CD4-positive, alpha-beta memory T cell (primary cell): ENCODE data around the gene CDC42EP5. TPM values are rescaled to one million over a fixed set of nuclear protein-coding genes. Genes with fewer than 3 reads are reported as not detected.
"Not testable (repeated sequence)": the region's sequence is repeated elsewhere in the genome, so short reads cannot be mapped to it uniquely, and the experiment has no call there.

ENCODE experiments used
- CTCF ChIA-PET: fragments of 350-600 bp; sonication (Branson Sonifier 250); formaldehyde crosslinking; loops from one replicate; lab custom pipeline; 2021; ENCODE audit warnings: inconsistent platforms; ENCODE audit not compliant: partially characterized antibody; lab: Charles Lee
- POLR2A ChIA-PET: fragments of 350-600 bp; sonication (Branson Sonifier 250); formaldehyde crosslinking; loops from one replicate; lab custom pipeline; 2021; ENCODE audit not compliant: partially characterized antibody; lab: Charles Lee
- DNase-seq, 5 donors: peaks; one replicate each; pipeline versions ENCODE4 v3.0.0 to v3.0.0-alpha.2; 2020 to 2022; ENCODE audit warnings: mixed read lengths in 1 of 5
- H3K27ac ChIP-seq: one replicate; pipeline ENCODE4 v1.7.0; 2013; ENCODE audit warnings: low read depth, low read length
- H3K27me3 ChIP-seq: 2 replicates; pipeline ENCODE4 v1.7.0; 2013; ENCODE audit warnings: mild to moderate bottlenecking, low read length, moderate library complexity; ENCODE audit not compliant: insufficient read depth
- H3K36me3 ChIP-seq: 2 replicates; pipeline ENCODE4 v1.7.0; 2013; ENCODE audit warnings: mild to moderate bottlenecking, low read length, moderate library complexity; ENCODE audit not compliant: insufficient read depth
- H3K4me1 ChIP-seq: 2 replicates; pipeline ENCODE4 v1.7.0; 2013; ENCODE audit warnings: mild to moderate bottlenecking, low read length, moderate library complexity; ENCODE audit not compliant: insufficient read depth
- H3K4me3 ChIP-seq, 2 donors: one replicate each; pipeline ENCODE4 v1.7.0; 2013; ENCODE audit warnings: low read length in 2 of 2, mild to moderate bottlenecking in 1 of 2
- H3K9me3 ChIP-seq, 2 donors: one replicate each; pipeline ENCODE4 v1.7.0; 2013; ENCODE audit warnings: low read length in 2 of 2, control low read depth in 1 of 2; ENCODE audit not compliant: control insufficient read depth in 1 of 2
- H3K27ac Mint-ChIP-seq, 7 donors: one replicate each; pipeline ENCODE4 v1.8.0; 2020 to 2021; ENCODE audit warnings: mixed read lengths in 7 of 7, mild to moderate bottlenecking in 6 of 7, inconsistent platforms in 3 of 7, moderate library complexity in 3 of 7
- H3K27me3 Mint-ChIP-seq, 2 donors: one replicate each; pipeline ENCODE4 v1.8.0; 2020 to 2021; ENCODE audit warnings: mixed read lengths in 2 of 2
- H3K36me3 Mint-ChIP-seq, 2 donors: one replicate each; pipeline ENCODE4 v1.8.0; 2020 to 2021; ENCODE audit warnings: mixed read lengths in 2 of 2, inconsistent platforms in 1 of 2, mild to moderate bottlenecking in 1 of 2
- H3K4me1 Mint-ChIP-seq, 4 donors: one replicate each; pipeline ENCODE4 v1.8.0; 2020 to 2021; ENCODE audit warnings: mixed read lengths in 4 of 4, mild to moderate bottlenecking in 1 of 4
- H3K4me3 Mint-ChIP-seq, 8 donors: one replicate each; pipeline ENCODE4 v1.8.0; 2020 to 2021; ENCODE audit warnings: mixed read lengths in 8 of 8, mild to moderate bottlenecking in 7 of 8, moderate library complexity in 6 of 8, inconsistent platforms in 3 of 8
- H3K9me3 Mint-ChIP-seq, 8 donors: one replicate each; pipeline ENCODE4 v1.8.0; 2020 to 2021; ENCODE audit warnings: mixed read lengths in 8 of 8, mild to moderate bottlenecking in 5 of 8, inconsistent platforms in 3 of 8, moderate library complexity in 1 of 8
- intact Hi-C: fragments of 100-400 bp; cut with micrococcal nuclease; formaldehyde crosslinking; loops from one replicate; pipeline ENCODE4 v1.15.1; 2023
- polyA plus RNA-seq, 2 donors: library from polyadenylated mRNA; unstranded; fragments of 300-500 nt; fragmentation: Illumina TruSeq; gene quantifications; one replicate each; pipeline ENCODE4 v1.2.3, GENCODE V29; 2021
- total RNA-seq, 2 experiments: library from RNA; stranded (reverse); gene quantifications; one replicate each; pipeline ENCODE4 v1.2.3, GENCODE V29; 2021

Gene CDC42EP5
- total and polyA plus RNA-seq, 4 experiments from 2014 or later = not detected

DNA sequence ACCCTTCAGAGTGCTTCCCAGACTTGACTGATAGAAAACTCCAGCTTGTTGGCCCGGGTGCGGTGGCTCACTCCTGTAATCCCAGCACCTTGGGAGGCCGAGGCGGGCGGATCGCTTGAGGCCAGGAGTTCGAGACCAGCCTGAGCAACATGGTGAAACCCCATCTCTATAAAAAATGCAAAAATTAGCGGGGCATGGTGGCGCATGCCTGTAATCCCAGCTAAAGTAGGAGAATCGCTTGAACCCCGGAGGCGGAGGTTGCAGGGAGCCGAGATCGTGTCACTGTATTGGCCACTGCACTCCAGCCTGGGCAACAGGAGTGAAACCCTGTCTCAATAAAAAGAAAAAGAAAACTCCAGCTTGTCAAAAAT, 7.0 kb downstream of the CDC42EP5 start:
- ChIA-PET POLR2A (interaction anchor here (0.8 to 9.3 kb wide), 2 partner anchors 18 to 28 kb away, joined by 3 to 142 read pairs; partner anchors contain the start of gene LENG8), CTCF (interaction anchor here (1.0 kb wide), 2 partner anchors 10 to 16 kb away, joined by 3 read pairs; no protein-coding TSS in a partner anchor)
- H3K4me1 ChIP-seq = peaks cover 30% of the 10 kb centered on the region
- DNase-seq, H3K27ac ChIP-seq, H3K9me3 Mint-ChIP-seq, intact Hi-C loops, H3K9me3 ChIP-seq, H3K27me3 ChIP-seq, H3K36me3 ChIP-seq, H3K4me3 ChIP-seq: not testable (repeated sequence)
- peaks cover 18% of the 10 kb centered on the region in 2 donors for H3K27me3 Mint-ChIP-seq
- H3K4me1 Mint-ChIP-seq = peaks cover 14 to 41% (median 25%) of the 10 kb centered on the region in 4 donors
- H3K36me3 Mint-ChIP-seq = peaks cover 0 to 16% of the 10 kb centered on the region in 2 donors
- peak overlapping the region; percentile 17 to 80 (median 66) for H3K4me3 Mint-ChIP-seq
- H3K27ac Mint-ChIP-seq = peak overlapping the region in 2 of 7 donors; percentile 74

DNA sequence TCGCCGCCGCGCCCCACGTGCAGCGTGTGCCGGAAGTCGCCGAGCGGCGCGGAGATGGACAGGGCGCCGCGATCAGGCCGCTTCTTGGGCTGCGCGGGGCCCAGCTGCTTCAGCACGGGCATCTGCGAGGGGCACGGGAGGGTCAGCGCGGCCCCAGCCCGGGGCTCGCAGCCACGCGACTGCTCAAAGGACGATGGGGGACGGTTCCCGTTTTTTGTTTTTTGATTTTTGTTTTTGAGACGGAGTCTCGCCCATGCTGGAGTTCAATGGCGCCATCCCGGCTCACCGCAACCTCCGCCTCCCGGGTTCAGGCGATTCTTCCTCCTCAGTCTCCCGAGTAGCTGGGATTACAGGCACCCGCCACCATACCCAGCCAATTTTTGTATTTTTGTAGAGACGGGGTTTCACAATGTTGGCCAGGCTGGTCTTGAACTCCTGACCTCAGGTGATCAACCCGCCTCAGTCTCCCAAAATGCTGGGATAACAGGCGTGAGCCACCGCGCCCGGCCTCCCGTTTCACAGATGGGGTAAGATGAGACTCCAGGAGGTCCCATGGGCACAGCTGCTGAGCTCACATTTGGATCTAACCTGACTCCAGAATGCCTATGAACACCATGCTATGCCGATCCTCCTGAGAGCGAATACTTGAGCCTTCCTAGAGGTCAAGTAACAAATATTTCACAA, 7.5 kb downstream of the CDC42EP5 start:
- peaks cover 25% of the 10 kb centered on the region for H3K4me1 ChIP-seq
- ChIA-PET CTCF (interaction anchor here (1.0 kb wide), 2 partner anchors 11 to 15 kb away, joined by 3 read pairs; no protein-coding TSS in a partner anchor), POLR2A (interaction anchor here (0.8 to 9.3 kb wide), 3 partner anchors 8 to 27 kb away, joined by 3 to 142 read pairs (median 3); partner anchors contain the start of genes CDC42EP5 and LENG8)
- H3K27me3 ChIP-seq = no peaks in the 10 kb centered on the region
- H3K4me3 ChIP-seq = no peak overlapping the region
- Mint-ChIP-seq H3K4me1 (peaks cover 10 to 37% (median 22%) of the 10 kb centered on the region in 4 donors), H3K36me3 (peaks cover 0 to 16% of the 10 kb centered on the region in 2 donors), H3K9me3 (peaks cover 0 to 5% (median 0%) of the 10 kb centered on the region in 8 donors), H3K4me3 (peak overlapping the region; percentile 17 to 80 (median 62)), H3K27me3 (peaks cover 15% of the 10 kb centered on the region in 2 donors), H3K27ac (peak overlapping the region in 3 of 7 donors; percentile 22 to 75 (median 74))
- DNase-seq = no peak
- H3K9me3 ChIP-seq = no peaks in the 10 kb centered on the region
- H3K27ac ChIP-seq = no peak overlapping the region
- intact Hi-C loops = no loop called here
- peaks cover 12% of the 10 kb centered on the region for H3K36me3 ChIP-seq

DNA sequence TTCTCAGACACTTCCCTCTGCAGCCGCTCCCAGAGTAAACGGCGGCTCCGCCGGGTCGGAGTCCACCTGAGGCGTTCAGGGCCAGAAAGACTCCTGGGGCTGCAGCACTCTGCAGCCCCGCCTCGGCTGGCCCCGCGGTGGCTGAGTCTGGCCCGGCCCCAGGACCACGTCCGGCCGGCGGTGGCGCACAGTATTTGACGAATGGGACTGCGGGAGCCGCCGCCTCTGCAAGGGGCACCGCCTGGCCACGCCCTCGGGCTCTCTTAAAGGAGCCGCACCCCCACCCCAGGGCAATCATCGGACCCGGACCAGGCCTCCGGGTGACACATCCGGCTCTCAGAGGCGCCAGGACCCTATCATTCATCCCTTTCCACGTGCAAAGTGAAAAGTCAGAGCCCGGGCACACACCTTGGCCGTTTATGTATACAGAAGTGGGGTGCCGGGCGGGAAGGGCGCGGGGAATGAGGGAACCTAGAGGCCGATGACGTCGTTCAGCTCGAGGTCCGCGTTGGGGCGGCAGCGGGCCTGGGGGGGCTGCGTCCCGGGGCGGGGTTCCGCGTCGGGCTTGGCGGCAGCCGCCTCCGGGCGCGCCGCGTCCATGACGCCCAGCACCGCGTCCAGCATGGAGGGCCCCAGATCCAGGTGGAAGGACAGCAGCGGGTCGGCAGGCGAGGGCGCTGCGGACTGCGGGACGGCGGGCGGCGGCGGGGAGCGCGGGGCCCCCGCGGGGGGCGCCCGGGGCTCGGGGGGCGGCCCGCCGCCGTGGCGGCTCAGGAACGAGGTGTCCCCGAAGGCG, 8.3 kb downstream of the CDC42EP5 start:
- Histone ChIP-seq H3K27me3 (no peaks in the 10 kb centered on the region), H3K27ac (peak overlapping the region; percentile 81), H3K4me1 (peaks cover 24% of the 10 kb centered on the region), H3K36me3 (peaks cover 16% of the 10 kb centered on the region), H3K4me3 (peak overlapping the region; percentile 65 to 85), H3K9me3 (no peaks in the 10 kb centered on the region)
- ChIA-PET CTCF (no interaction called here), POLR2A (interaction anchor here (1.0 to 9.3 kb wide), 2 partner anchors 9 to 16 kb away, joined by 3 to 142 read pairs; partner anchors contain the start of genes CDC42EP5 and LENG8)
- peak; percentile 50 to 67 (median 61) for DNase-seq
- H3K9me3 Mint-ChIP-seq = peaks cover 0 to 5% (median 0%) of the 10 kb centered on the region in 8 donors
- H3K36me3 Mint-ChIP-seq = peaks cover 2 to 19% of the 10 kb centered on the region in 2 donors
- peak overlapping the region; percentile 84 to 92 (median 89) for H3K4me3 Mint-ChIP-seq
- H3K27me3 Mint-ChIP-seq = peaks cover 8 to 10% of the 10 kb centered on the region in 2 donors
- peak overlapping the region; percentile 36 to 99 (median 95) for H3K27ac Mint-ChIP-seq
- intact Hi-C loops = loop anchor here (5.0 kb wide), 1 partner anchor 598 kb away; the partner anchor contains the start of gene MYADM
- H3K4me1 Mint-ChIP-seq = peaks cover 10 to 30% (median 19%) of the 10 kb centered on the region in 4 donors

GRCh38 chr19:54464044-54464629, 9.0 kb downstream of the CDC42EP5 start:
- H3K4me1 ChIP-seq = peaks cover 24% of the 10 kb centered on the region
- Mint-ChIP-seq H3K4me3 (peak overlapping the region; percentile 84 to 92 (median 89)), H3K4me1 (peaks cover 12 to 31% (median 21%) of the 10 kb centered on the region in 4 donors), H3K27ac (peak overlapping the region; percentile 92 to 99 (median 95)), H3K36me3 (peaks cover 7 to 24% of the 10 kb centered on the region in 2 donors), H3K27me3 (peaks cover 2 to 3% of the 10 kb centered on the region in 2 donors), H3K9me3 (peaks cover 0 to 5% (median 0%) of the 10 kb centered on the region in 8 donors)
- H3K36me3 ChIP-seq = peaks cover 23% of the 10 kb centered on the region
- no peaks in the 10 kb centered on the region for H3K27me3 ChIP-seq
- ChIA-PET POLR2A (interaction anchor here (1.0 to 9.3 kb wide), 11 partner anchors 9 to 1012 kb away, joined by 3 to 142 read pairs (median 5); partner anchors contain the start of genes CDC42EP5, CNOT3, LENG8 and MYADM), CTCF (interaction anchor here (1.0 kb wide), 2 partner anchors 15 to 74 kb away, joined by 3 read pairs; partner anchors contain the start of gene LENG8)
- peak overlapping the region; percentile 65 to 85 for H3K4me3 ChIP-seq
- DNase-seq = peak; percentile 80 to 97 (median 86)
- H3K9me3 ChIP-seq = no peaks in the 10 kb centered on the region
- intact Hi-C loops = loop anchor here (5.0 kb wide), 1 partner anchor 597 kb away; the partner anchor contains the start of gene MYADM
- peak overlapping the region; percentile 81 for H3K27ac ChIP-seq

GRCh38 chr19:54463531-54464043, 9.5 kb downstream of the CDC42EP5 start, which contains the start of gene LENG9:
TSS of gene LENG9 (minus strand) at chr19:54463778. CDS start at chr19:54463526, 252 bp downstream.
- peak within 1 kb of the TSS; percentile 65 to 85 for H3K4me3 ChIP-seq
- no peaks in the 10 kb centered on the region for H3K27me3 ChIP-seq
- peak; percentile 86 to 99 (median 91) for DNase-seq
- CTCF ChIA-PET = interaction anchor here (1.0 kb wide), 2 partner anchors 14 to 73 kb away, joined by 3 read pairs; partner anchors contain the start of gene LENG8
- POLR2A ChIA-PET = interaction anchor here (1.0 to 9.3 kb wide), 12 partner anchors 8 to 1013 kb away, joined by 3 to 142 read pairs (median 4); partner anchors contain the start of genes CDC42EP5, CNOT3, LENG8 and MYADM
- H3K36me3 ChIP-seq = peaks cover 29% of the 10 kb centered on the region
- intact Hi-C loops = loop anchor here (1.0 to 5.0 kb wide), 3 partner anchors 14 to 596 kb away; partner anchors contain the start of genes LENG8 and MYADM
- H3K4me1 Mint-ChIP-seq = peaks cover 15 to 37% (median 27%) of the 10 kb centered on the region in 4 donors
- peaks cover 0 to 5% (median 0%) of the 10 kb centered on the region in 8 donors for H3K9me3 Mint-ChIP-seq
- peaks cover 12 to 30% of the 10 kb centered on the region in 2 donors for H3K36me3 Mint-ChIP-seq
- H3K4me3 Mint-ChIP-seq = peak within 1 kb of the TSS; percentile 84 to 92 (median 89)
- H3K9me3 ChIP-seq = no peaks in the 10 kb centered on the region
- H3K27ac Mint-ChIP-seq = peak within 1 kb of the TSS; percentile 92 to 99 (median 95)
- peaks cover 27% of the 10 kb centered on the region for H3K4me1 ChIP-seq
- peaks cover 0 to 2% of the 10 kb centered on the region in 2 donors for H3K27me3 Mint-ChIP-seq
- H3K27ac ChIP-seq = peak within 1 kb of the TSS; percentile 81
